Upper lobe of left lung (tissue), 4 donors: ENCODE measurements around the gene IL11RA.
A peak's percentile ranks its signal among the peaks of the same experiment; 100 is the strongest.

Source experiments
- EP300 ChIP-seq, 4 donors: sonication (generic); formaldehyde crosslinking; IDR thresholded peaks; one replicate each; pipeline ENCODE4 v1.5.1; 2017; ENCODE audit warnings: antibody characterized with exemption in 4 of 4, control low read depth in 2 of 4
- POLR2A ChIP-seq, 4 donors: fragments of 450-650 bp; IDR thresholded peaks; one replicate each; pipeline ENCODE4 v1.5.1; 2016 to 2017; ENCODE audit warnings: antibody characterized with exemption in 4 of 4, mild to moderate bottlenecking in 2 of 4
- POLR2AphosphoS5 ChIP-seq, 2 donors: sonication (generic); formaldehyde crosslinking; IDR thresholded peaks; one replicate each; pipeline ENCODE4 v1.5.1; 2017; ENCODE audit warnings: antibody characterized with exemption in 2 of 2
- TF ChIP-seq, protein P1 (sequence below), 6 experiments: fragments of 450-650 bp in 4 of 6; fragments of 200-600 bp in 2 of 6; sonication (generic) in 2 of 6; IDR thresholded peaks; one replicate each; pipeline ENCODE4 v1.5.1; 2016 to 2019; ENCODE audit warnings: antibody characterized with exemption in 6 of 6

DNA sequence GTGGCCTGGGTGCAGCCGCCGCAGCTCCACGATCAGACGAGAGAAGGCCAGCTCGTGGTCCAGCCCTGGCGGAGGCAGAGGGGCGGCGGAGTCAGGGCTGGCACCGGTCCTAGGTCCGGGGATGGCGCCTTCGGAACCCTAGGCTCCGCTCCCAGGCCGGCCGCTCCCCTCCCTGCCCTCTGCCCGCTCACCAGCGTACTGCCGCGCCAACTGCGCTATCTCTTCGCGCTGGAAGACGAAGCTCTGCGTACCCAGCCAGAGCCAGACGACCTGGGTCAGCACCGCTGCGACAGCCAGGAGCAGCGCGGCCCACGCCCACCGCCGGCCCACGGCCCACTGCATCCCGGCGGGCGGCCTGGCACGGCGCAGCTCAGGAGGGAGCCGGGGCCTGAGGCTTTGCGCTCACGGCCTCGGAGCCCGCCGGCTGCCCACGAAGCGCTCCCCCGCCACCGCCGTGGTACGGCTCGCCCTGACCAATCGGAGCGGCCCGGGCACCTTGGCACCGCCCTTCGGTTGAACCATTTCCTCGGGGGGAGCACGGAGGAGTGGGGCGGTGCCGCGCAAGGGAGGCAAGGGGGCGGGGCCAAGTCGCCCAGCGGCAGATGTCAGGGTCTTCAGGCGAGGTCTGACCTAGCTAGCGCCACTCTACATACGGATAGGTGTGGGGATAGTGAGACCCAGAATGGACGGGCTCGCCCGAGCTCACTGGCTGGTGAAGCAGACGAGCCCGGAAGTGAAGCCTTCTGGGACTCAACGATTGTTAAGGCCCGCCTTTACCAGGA is 14.4 kb upstream of the IL11RA start, which contains the start of gene SIGMAR1:
- TF ChIP-seq POLR2A (IDR thresholded peaks at IDR 0.05) (peak in 3 of 4 donors; percentile 13 to 93 (median 70)), POLR2AphosphoS5 (IDR thresholded peaks at IDR 0.05) (peak; percentile 77 to 88), EP300 (IDR thresholded peaks at IDR 0.05) (no peak)
- TF ChIP-seq, protein P1, sequence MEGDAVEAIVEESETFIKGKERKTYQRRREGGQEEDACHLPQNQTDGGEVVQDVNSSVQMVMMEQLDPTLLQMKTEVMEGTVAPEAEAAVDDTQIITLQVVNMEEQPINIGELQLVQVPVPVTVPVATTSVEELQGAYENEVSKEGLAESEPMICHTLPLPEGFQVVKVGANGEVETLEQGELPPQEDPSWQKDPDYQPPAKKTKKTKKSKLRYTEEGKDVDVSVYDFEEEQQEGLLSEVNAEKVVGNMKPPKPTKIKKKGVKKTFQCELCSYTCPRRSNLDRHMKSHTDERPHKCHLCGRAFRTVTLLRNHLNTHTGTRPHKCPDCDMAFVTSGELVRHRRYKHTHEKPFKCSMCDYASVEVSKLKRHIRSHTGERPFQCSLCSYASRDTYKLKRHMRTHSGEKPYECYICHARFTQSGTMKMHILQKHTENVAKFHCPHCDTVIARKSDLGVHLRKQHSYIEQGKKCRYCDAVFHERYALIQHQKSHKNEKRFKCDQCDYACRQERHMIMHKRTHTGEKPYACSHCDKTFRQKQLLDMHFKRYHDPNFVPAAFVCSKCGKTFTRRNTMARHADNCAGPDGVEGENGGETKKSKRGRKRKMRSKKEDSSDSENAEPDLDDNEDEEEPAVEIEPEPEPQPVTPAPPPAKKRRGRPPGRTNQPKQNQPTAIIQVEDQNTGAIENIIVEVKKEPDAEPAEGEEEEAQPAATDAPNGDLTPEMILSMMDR (IDR thresholded peaks at IDR 0.05): peak in 3 of 6 experiments; percentile 35 to 47 (median 45)
